Measurements from ENCODE around the gene NFIB. TPM values are rescaled to one million over a fixed set of nuclear protein-coding genes. Genes with fewer than 3 reads are reported as not detected.

NFIB gene
- total RNA-seq, 4 donors from 2014 or later, result 85.3 to 173 (median 115) TPM

- H3K36me3 ChIP-seq, result no peaks in the 10 kb centered on the region
These were observed 231.2 kb downstream of the NFIB start for GRCh38 chr9:14082732-14083131.

GRCh38 chr9:14081745-14082144 lies 232.2 kb downstream of the NFIB start:
- no peak for DNase-seq
- no peaks in the 10 kb centered on the region for H3K27me3 ChIP-seq
- intact Hi-C loops (cut with DNase I; ENCODE audit: low total_unique reads), result no loop called here
- H3K4me3 ChIP-seq, result no peak overlapping the region
- no peaks in the 10 kb centered on the region for H3K4me1 ChIP-seq
- H3K36me3 ChIP-seq, result no peaks in the 10 kb centered on the region
- no peak overlapping the region for H3K27ac ChIP-seq
- H3K9me3 ChIP-seq, result no peaks in the 10 kb centered on the region
- no peak for TF ChIP-seq CTCF (IDR thresholded peaks at IDR 0.05)
- TF ChIP-seq POLR2A (IDR thresholded peaks at IDR 0.05), result no peak

More at GRCh38 chr9:14082732-14083131, 231.2 kb downstream of the NFIB start:
- H3K27ac ChIP-seq, result no peak overlapping the region
- no peak overlapping the region for H3K4me3 ChIP-seq
- DNase-seq, result no peak
- no peaks in the 10 kb centered on the region for H3K4me1 ChIP-seq
- intact Hi-C loops (cut with DNase I; ENCODE audit: low total_unique reads), result no loop called here
- no peaks in the 10 kb centered on the region for H3K27me3 ChIP-seq
- TF ChIP-seq POLR2A (IDR thresholded peaks at IDR 0.05) (no peak), CTCF (IDR thresholded peaks at IDR 0.05) (no peak)
- no peaks in the 10 kb centered on the region for H3K9me3 ChIP-seq

GRCh38 chr9:14080959-14081542 lies 232.9 kb downstream of the NFIB start:
- H3K4me1 ChIP-seq, result no peaks in the 10 kb centered on the region
- DNase-seq, result no peak
- TF ChIP-seq POLR2A (IDR thresholded peaks at IDR 0.05), result no peak
- TF ChIP-seq CTCF (IDR thresholded peaks at IDR 0.05), result no peak
- H3K27ac ChIP-seq, result no peak overlapping the region
- no peaks in the 10 kb centered on the region for H3K27me3 ChIP-seq
- H3K4me3 ChIP-seq, result no peak overlapping the region
- intact Hi-C loops (cut with DNase I; ENCODE audit: low total_unique reads), result no loop called here
- no peaks in the 10 kb centered on the region for H3K9me3 ChIP-seq
- H3K36me3 ChIP-seq, result no peaks in the 10 kb centered on the region

GRCh38 chr9:14079440-14079839 lies 234.5 kb downstream of the NFIB start:
- intact Hi-C loops (cut with DNase I; ENCODE audit: low total_unique reads), result no loop called here
- DNase-seq, result no peak
- H3K4me1 ChIP-seq, result no peaks in the 10 kb centered on the region
- H3K27me3 ChIP-seq, result no peaks in the 10 kb centered on the region
- H3K9me3 ChIP-seq, result no peaks in the 10 kb centered on the region
- TF ChIP-seq POLR2A (IDR thresholded peaks at IDR 0.05) (no peak), CTCF (IDR thresholded peaks at IDR 0.05) (no peak)
- no peak overlapping the region for H3K4me3 ChIP-seq
- H3K27ac ChIP-seq, result no peak overlapping the region
- H3K36me3 ChIP-seq, result no peaks in the 10 kb centered on the region

GRCh38 chr9:14077672-14078071 lies 236.3 kb downstream of the NFIB start:
- Histone ChIP-seq H3K27ac (no peak overlapping the region), H3K9me3 (no peaks in the 10 kb centered on the region), H3K36me3 (no peaks in the 10 kb centered on the region), H3K27me3 (no peaks in the 10 kb centered on the region), H3K4me3 (no peak overlapping the region), H3K4me1 (no peaks in the 10 kb centered on the region)
- DNase-seq, result no peak
- intact Hi-C loops (cut with DNase I; ENCODE audit: low total_unique reads), result no loop called here
- TF ChIP-seq CTCF (IDR thresholded peaks at IDR 0.05) (no peak), POLR2A (IDR thresholded peaks at IDR 0.05) (no peak)

Measured in uterus (tissue), 4 donors.